ENCODE results near the gene WEE2.

The WEE2 gene

DNA sequence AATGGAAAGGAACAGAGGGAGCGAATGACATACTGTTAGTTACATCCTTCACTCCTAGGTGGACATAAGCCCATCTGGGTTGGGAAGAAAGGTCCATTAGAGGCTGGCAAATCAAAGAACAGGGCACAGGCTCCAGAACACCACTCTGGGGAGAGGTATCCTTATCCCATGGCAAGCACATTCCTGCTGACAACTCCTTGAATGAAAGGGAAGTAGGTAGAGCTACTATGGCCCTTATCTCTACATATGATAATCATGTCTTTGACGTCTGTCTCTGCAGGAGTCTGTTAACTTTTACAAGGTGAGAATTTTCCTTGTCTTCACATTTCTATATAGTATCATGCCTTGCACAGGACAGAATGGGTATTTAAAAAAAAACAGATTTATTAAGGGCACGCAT is 16.6 kb upstream of the WEE2 start:
- no peak for DNase-seq (ENCODE audit: low read depth)

DNA sequence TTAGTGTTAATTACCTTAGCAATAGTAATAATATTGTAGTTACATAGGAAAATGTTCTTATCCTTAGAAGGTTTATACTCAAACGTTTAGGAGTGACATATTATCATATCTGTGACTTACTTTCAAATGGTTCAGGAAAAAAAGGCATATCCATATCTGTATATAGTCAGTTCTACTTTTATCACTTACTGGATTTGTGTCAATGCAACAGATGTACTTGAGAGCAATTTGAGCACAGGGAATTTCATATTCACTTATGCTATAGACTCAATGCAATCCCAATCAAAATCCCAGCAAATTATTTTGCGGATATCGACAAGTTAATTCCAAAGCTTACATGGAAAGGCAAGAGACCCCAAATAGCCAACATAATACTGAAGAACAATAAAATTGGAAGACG is 16.2 kb upstream of the WEE2 start:
- no peak for DNase-seq (ENCODE audit: low read depth)

DNA sequence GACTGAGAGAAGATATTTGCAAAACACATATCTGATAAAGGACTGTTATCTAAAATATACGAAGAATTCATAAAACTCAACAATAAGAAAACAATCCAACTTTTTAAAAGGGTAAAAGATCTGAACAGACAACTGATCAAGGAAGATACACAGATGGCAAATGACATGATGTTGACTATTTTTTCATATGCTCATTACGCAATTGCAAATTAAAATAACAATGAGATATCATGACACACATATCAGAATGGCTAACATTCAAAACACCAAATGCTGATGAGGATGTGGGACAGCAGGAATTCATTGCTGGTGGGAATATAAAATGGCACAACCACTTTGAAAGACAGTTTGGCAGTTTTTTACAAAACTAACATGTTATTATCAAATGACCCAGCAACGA is 15.1 kb upstream of the WEE2 start:
- DNase-seq (ENCODE audit: low read depth): no peak

DNA sequence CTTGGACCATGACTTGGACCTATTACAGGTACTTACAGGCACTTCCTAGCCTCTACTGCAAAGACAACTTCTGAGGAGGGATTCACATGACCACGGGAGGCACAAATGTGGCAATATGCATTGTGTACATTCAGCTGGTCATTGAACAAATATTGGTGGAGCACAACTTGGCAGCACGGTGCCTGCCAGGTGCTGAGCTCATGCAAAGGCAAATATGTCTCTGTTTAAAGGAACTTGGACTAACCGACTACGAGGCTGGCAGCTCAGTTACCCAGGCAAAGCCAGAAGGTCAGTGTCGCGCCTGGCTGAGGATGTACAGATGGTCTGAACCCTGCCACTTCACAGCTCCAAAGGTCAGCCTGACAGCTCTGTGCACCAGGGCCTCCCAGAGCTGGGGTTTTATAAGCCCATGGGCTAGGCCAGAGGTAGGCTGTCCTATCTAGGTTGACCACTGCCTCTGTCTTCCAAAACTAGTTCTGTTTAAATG is 12.3 kb upstream of the WEE2 start:
- DNase-seq (ENCODE audit: low read depth): no peak

DNA sequence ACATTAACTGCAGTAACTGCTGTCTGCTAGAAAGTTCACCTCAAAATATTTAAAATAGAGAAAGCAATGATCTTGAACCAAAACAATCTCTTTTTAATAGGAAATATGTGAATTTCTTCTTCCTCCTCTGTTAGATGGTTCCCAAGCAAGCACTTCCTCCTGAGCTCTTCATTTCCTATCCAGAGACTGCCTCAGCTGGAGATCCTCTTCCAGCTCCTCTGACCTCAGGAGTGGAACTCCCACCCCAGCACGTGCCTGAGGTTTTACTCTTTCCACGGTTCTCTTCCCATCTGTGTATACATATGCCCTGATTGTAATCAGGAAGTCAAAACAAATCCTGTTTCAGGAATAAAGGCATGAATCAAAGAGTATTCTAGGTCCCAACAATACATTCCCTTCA is 11.8 kb upstream of the WEE2 start:
- DNase-seq (ENCODE audit: low read depth): no peak

DNA sequence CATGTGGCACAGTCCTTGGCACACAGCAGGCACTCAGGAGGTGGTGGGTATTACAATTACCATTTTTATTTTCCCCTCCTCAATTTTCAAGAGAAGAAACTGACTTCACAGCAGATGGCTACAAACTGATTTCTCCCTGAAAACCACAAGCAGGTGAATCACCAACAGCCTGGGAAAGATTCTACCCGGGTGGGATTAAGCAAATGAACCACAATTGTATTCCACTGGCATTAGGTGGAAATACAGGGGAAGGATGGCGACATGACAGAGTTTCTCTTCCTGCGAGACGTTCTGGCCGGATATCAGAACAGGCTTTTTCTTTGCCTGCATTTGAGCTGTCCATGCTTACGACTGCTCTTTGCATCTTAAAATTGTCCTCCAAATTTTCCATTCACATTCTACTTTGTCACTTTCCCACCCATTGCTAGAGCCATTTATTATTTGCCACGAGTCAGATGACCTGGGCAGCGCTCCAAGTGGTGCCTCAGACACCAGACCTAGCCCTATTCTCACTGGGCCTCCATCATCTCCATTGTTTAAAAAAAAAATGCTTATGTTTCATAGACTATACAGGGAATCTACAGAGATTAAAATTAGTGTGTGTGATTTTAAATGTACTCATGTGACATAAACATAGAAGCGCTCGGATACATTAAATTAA is 10.8 kb upstream of the WEE2 start:
- no peak for DNase-seq (ENCODE audit: low read depth)

DNA sequence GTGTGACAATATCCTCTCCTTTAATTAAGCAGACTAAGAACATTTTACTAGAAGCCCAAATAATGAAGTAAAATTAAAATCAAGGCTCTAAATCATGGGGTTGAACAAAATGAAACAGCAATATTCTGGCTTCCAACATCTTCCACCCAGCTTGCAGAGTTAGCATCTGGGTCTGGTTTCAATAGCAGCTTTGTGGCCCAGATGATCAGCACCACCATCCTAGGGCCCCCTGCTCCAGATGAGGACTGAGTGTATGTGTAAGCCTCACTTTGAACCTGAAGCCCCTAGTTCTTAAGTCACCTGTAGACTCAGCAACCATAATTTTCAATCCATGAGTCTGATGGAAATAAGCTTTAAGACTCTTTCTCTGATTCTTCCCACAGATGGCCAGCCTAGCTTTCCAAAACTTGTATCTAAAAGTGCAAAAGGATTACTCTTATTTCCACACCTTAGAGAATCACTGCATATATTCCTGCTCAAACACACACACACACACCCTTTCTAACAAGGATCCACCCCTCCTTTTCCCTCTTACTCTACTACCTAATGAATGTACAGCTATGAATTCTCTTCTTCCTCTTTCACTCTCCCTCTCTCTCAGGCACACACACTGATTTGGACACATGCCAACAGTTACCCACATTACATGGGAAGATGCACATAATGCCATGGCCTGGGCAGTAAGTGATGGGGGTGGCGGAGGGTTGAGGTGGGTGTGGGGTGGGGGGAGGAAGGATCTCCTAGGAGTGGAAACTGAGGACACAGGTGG is 9.7 kb upstream of the WEE2 start:
- DNase-seq (ENCODE audit: low read depth): no peak

DNA sequence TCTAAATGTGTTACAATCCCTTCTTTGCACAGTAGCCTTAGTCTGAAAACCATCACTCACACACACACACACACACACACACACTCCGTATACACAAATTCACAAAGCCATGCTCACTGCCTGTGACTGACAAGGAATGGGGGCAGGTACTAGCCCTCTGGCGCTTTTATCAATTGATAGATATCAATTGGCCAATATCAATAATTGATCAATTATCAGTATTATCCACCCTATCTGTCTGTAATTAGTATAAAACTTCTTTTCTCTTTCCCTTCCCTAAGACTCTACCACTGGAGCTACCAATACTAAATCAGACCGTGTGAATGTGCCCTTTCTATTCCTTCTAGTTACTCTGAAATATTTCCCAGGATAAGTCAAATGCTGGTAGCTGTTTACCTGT is 8.3 kb upstream of the WEE2 start:
- no peak for DNase-seq (ENCODE audit: low read depth)

DNA sequence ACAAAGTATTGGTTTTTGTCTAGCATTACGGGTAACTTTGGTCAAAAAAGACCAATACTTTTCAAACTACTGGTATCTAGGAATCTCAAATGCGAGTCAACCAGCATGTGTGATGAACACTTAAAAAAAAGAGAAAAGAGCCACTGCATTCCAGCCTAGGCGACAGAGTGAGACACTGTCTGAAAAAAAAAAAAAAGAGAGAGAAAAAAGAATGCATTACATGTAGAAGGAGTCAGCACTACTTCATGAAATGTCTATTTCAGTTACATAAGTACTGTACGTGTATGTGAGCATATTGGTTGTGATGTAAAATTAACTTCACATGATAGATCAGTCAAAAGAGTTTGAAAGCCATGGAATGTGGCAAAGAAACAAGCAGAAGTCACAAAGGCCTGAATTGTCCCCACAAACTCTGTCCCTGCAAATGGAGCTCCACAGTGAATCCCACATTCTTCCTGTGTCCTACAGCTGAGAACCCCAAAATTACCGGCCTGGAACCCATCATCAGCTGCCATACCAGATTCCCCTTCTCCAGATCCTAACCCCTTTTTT is 7.8 kb upstream of the WEE2 start:
- no peak for DNase-seq (ENCODE audit: low read depth)

DNA sequence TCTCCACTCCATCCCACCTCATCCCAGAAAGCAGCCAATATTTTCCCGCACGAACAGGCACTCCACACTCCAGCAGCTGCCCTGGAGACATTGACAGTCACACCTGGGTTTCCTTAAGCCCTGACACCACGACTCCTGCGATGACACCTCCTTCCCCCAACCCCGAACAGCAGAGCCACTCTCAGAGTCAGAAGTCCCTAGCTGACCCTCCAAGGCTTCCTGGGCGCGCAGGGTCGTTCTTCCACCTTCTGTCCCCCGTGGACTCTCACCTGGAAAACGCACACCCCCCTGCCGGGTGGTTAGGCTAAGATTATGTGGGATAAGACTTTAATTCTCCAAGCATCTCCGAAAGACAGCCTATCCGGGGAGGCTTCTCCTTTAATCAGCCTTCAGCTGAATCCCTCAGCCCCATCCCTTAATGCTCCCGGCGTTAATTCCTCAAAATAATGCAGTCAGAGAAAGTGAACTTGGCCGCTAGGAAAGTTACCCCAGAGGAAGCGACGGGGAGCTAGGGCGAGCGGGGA is 7.2 kb upstream of the WEE2 start:
- DNase-seq (ENCODE audit: low read depth): no peak

DNA sequence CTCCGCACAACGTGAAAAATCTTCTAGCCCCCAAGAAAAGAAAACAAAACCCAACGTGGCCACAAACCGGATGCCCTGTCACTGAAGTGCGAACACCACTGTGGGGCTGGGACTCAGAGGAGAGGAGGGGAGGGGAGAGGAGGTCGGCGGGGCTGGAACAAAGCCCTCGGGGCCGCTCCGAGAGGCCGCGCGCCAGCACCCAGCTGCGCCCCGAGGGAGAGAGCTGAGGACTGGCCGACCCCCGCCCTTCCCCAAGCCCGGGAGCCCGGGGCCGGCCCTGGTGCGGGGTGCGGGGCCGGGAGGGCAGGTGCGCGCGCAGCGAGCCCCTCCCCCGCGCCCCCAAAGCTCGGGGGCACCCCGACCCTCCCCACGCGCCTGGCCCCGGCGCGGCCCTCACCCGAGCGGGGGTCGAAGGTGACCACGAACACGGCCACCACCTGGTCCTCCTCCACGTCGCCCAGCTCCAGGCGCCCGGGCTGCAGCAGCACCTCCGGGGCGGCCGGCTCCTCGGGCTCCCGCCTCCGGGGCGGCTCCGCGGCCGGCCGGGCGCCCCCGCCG is 6.6 kb upstream of the WEE2 start:
- peak; percentile 60 for DNase-seq (ENCODE audit: low read depth)

DNA sequence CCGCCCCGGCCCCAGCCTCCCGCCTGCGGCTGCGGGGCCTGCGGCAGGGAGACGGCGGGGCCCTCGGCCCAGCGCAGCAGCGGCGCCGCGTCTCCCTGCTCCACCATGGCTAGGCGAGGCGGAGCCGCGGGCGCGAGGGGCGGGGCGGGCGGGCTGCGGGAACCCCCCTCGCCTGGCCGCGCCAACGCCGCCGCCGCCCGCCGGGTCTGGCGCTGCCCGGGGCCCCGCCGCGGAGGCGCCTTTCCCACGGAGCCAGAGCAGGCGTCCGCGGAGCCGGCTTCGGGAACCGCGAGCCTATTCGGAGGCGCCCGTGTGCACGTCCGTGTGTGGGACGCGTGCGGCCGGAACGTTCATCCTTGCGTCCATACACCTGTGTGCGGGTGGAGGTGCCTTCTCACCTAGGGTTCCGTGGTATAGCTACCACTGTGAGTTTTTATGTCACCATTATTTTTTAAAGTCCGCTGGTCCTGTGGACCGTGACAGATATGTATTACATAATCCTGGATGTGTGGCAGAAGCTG is 6.0 kb upstream of the WEE2 start, which contains the start of gene DENND11:
Gene DENND11 (minus strand): TSS at position 120 of the 521 bp plus-strand sequence. CDS start 13 bp downstream, at position 107.
- DNase-seq (ENCODE audit: low read depth): peak; percentile 43

DNA sequence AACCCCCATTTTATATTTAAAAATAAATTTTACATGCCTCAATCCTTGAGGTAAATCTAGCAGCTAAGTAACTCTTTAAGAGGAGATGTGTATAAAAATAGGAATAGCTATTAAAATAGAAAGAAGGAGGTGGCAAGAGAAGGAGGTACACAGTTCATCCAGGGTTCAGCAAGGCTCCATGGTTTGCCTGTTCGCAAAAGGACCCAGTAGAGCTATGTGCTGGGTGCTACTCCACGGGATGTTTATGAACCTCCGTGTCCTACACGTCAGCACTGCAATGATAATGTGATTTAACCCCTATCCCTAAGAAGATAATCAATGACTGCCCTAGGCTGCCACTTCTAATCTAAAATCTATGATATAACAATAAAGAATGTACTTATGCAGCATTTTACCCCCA is 5.3 kb upstream of the WEE2 start:
- DNase-seq (ENCODE audit: low read depth): no peak

DNA sequence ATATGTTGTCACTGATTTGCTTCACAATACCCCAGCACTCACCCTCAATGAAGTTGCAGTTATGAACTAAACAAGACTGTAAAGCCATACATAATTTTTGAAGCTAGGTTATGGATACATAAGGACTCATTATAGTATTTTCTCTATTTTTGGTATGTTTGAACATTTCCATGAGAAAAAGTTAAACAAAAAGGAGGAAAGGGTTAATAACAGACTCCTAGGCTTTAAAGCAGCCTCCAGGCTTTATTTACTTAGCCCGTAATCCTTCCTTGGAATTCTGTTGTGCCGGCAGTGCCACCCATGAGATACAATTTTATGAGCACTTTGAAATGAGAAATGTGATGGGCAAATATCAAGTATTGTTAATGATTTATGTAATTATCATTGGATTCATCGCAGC is 4.0 kb upstream of the WEE2 start:
- DNase-seq (ENCODE audit: low read depth): no peak

DNA sequence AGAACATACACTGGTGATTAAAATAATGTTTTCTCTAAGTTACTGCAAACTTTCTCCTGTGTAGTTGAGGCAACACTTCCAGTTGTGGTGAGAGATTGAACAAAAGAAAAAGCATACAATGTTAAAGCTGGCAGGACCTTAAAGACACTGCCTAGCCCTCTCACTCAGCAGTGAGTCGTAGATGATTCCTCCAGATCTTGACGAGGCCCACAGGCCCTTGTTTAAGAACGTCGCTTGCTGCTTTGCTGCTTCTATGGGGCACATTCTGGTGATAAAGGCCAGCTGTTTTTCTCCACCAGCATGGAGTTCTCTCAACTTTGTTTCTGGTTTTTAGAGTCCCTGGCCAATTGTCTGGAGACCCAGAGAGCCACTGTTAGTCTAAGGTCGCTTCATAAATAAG is 3.4 kb upstream of the WEE2 start:
- DNase-seq (ENCODE audit: low read depth): no peak

DNA sequence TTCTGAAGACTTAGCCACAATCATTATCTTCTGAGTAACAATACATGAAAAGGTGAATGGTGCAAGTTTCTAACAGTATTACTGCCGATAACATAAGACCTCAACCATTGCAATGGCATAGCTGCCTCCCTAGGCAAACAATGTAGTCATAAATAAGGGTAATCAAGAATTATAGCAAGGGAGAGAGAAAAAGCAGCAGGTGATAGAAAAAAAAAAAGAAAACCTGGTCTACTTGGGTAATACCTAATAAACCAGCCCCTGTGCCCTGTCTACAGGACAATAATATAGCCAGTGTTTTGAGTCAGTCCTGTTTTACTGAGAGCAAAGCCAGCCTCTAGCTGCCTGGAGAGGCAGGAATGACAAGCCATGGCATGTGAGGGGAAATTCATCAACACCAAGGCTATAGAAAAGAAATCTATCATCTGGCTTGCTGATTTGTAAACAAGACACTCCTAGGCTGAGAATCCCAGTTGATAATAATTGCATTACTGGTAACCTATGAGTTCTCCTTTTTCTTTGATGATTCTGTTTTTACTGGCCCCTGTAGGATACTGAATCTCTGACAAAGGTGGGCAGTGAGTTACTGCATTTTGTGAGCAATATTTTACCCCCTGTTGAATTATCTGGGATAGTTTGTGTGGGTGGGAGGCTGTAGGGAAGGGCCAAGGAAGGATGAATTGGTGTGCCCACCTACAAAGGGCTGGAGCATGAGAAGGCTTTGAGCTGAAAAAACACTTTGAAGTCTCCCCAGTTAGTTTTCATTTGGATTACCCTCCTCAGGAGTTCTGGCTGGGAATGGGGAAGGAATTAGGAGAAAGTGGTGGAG is 1.7 kb upstream of the WEE2 start:
- DNase-seq (ENCODE audit: low read depth): no peak

DNA sequence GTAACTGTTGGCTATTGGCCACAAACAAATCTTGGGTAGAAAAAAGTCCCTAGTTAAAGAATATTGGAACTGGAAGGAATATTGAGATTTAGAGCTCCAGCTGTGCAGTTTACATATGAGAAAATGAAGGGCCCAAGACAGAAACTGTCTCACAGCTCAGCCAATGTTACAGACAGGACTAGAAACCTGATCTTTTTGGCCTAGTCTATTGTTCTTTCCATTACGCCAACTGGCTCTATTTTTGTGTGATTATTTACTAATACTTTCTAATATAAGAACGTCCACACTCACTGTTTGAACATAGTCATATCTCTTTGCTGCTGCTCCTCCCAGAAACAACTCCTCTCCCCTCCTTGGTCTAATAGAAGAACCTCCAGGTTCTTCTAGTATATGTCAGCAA is 1.2 kb downstream of the WEE2 start:
- no peak for DNase-seq (ENCODE audit: low read depth)

DNA sequence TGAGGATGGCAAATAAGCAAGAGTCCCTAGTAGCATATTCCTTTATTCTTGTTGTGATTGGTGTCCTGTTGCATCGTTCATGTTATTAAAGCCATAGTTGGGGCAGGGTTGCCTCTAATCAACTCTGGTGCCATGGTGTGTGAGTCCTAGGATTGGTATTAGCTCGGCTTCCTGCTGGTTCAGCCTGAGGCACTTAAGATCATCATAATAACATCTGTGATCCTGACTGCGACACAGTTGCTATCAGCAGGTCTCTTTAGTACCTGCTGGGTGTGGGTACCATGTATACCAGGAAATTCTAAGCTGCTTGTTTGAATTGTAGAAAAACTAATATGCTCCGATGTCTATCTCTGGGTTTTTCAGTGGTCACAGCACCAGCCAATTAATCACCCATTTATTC is 1.6 kb downstream of the WEE2 start:
- no peak for DNase-seq (ENCODE audit: low read depth)

DNA sequence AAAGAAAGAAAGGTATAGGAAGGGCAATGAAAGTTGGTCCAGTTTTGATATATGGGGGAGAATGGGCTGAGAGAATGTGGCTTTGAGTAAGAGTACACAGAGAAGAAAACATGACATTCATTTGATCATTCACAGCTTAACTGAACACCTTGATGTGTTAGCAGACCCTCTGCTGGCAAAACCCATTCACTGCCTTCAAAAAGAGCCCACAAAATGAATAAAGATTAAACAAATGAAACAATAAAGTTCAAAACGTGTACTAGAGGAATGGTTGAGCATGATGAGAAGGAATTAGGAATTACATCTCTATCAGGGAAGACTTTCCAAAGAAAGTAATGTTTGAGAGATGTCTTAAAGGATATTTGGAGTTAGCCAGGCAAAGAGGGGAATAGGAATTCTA is 2.1 kb downstream of the WEE2 start:
- no peak for DNase-seq (ENCODE audit: low read depth)

DNA sequence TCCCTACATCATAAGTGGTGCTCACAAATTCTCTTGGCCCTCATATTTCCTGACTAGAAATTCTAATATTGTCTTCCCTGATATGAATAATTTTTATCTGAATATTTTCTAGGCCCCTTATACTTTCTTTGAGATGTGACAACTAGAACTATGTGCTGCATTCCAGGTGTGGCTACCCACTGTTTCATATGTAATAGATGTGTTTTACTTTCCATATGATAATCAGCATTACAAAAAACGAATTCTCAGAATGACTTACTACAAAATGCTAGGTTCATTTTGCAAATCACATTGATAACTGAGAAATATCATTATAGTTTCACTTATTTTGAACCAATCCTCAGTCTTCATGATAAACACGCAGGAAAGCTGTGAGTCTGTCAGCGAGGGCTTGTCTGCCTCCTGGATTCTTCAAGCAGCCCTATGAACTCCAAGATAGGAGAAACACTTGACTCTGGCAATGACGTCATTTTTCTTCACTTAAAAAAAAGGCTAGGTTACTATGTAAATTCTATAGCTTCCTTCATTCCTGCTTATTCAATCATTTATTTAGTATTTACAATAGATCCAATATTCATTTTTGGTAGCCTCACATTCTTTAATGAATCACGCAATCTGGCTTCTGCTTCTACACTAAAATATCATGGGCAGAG is 4.6 kb downstream of the WEE2 start:
- no peak for DNase-seq (ENCODE audit: low read depth)

DNA sequence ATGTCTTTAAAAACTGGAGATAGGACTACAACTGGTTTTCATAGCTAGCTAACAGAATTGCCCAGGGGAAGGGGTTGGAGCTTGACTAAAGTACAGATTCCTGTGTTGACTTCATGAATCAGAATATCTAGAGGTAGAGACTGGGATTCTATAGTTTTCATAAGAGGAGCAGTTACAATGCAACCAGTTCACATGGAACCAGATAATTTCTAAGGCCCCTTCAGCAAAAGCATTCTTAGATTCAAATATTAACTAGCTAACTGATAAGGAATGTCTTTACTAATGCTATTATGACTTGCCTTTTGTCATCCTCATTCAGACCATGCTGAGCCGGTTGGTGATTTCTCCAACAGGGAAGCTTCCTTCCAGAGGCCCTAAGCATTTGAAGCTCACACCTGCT is 5.7 kb downstream of the WEE2 start:
- DNase-seq (ENCODE audit: low read depth): no peak

All from stimulated activated CD8-positive, alpha-beta memory T cell treated with anti-CD3 and anti-CD28 coated beads, Interleukin-4, amount 100 ng/mL, for 24 hours (primary cell).